H1 (cell line): ENCODE data around the gene DDIAS. TPM values are rescaled to one million over a fixed set of nuclear protein-coding genes. Genes with fewer than 3 reads are reported as not detected.

Experiments
- CTCF ChIA-PET: fragments of 300-600 bp; sonication (Branson Sonifier 250); formaldehyde crosslinking; loops from one replicate; lab custom pipeline; 2021; ENCODE audit not compliant: partially characterized antibody; lab: Charles Lee
- POLR2A ChIA-PET: fragments of 300-600 bp; sonication (Branson Sonifier 250); formaldehyde crosslinking; loops from one replicate; lab custom pipeline; 2021; ENCODE audit warnings: inconsistent platforms; ENCODE audit not compliant: partially characterized antibody; lab: Charles Lee
- DNase-seq, 2 experiments: peaks; one replicate each; pipeline versions ENCODE4 v3.0.0 to v3.0.0-alpha.2; 2010 to 2022; ENCODE audit warnings: low spot score in 2 of 2, low read depth in 1 of 2, mixed read lengths in 1 of 2
- FAIRE-seq: peaks from 2 replicates; lab custom pipeline; 2011; peaks lifted over from hg19 to GRCh38; lab: Jason Lieb, UNC
- H2AFZ ChIP-seq: 2 replicates; pipeline ENCODE4 v1.8.1; 2012; ENCODE audit warnings: low read length, inconsistent platforms
- H2AK5ac ChIP-seq: 2 replicates; pipeline ENCODE4 v1.6.1; 2013; ENCODE audit warnings: low read depth, low read length
- H2BK120ac ChIP-seq: replicated peaks from 2 replicates; pipeline ENCODE3; 2013; ENCODE audit warnings: low read depth, low read length, inconsistent platforms
- H2BK12ac ChIP-seq: 2 replicates; pipeline ENCODE4 v1.6.1; 2013; ENCODE audit warnings: low read depth, low read length
- H2BK15ac ChIP-seq: 2 replicates; pipeline ENCODE4 v1.6.1; 2013; ENCODE audit warnings: low read length
- H2BK20ac ChIP-seq: 2 replicates; pipeline ENCODE4 v1.6.1; 2013; ENCODE audit warnings: low read length
- H2BK5ac ChIP-seq: 2 replicates; pipeline ENCODE4 v1.6.1; 2013; ENCODE audit warnings: low read depth, low read length
- H3K14ac ChIP-seq: 2 replicates; pipeline ENCODE4 v1.6.1; 2013; ENCODE audit warnings: inconsistent platforms; ENCODE audit not compliant: insufficient read length
- H3K18ac ChIP-seq: 2 replicates; pipeline ENCODE4 v1.6.1; 2013; ENCODE audit warnings: low read length; ENCODE audit errors: extremely low read depth
- H3K23ac ChIP-seq: 2 replicates; pipeline ENCODE4 v1.6.1; 2013; ENCODE audit warnings: inconsistent platforms; ENCODE audit not compliant: insufficient read length
- H3K23me2 ChIP-seq: 2 replicates; pipeline ENCODE4 v1.6.1; 2013; ENCODE audit warnings: low read depth, low read length
- H3K27ac ChIP-seq: 2 replicates; pipeline ENCODE4 v1.6.1; 2011; ENCODE audit warnings: low read depth, low read length, inconsistent platforms
- H3K27me3 ChIP-seq, 4 experiments: replicated peaks in 1 of 4; 1 replicate in 1 of 4; 2 replicates in 3 of 4; pipeline versions ENCODE4 v1.6.1 to v1.8.1; 2011 to 2013; ENCODE audit warnings: low read length in 3 of 4, mild to moderate bottlenecking in 3 of 4, inconsistent platforms in 2 of 4, mixed read lengths in 2 of 4, moderate library complexity in 1 of 4; ENCODE audit not compliant: control insufficient read depth in 3 of 4, insufficient read depth in 3 of 4; ENCODE audit errors: extremely low read depth in 1 of 4
- H3K36me3 ChIP-seq, 4 experiments: 2 replicates each; pipeline versions ENCODE4 v1.6.1 to v1.8.1; 2011 to 2013; ENCODE audit warnings: mild to moderate bottlenecking in 4 of 4, low read length in 3 of 4, moderate library complexity in 2 of 4, control low read depth in 1 of 4, inconsistent platforms in 1 of 4; ENCODE audit not compliant: insufficient read depth in 4 of 4, control insufficient read depth in 2 of 4
- H3K4ac ChIP-seq: replicated peaks from 2 replicates; pipeline ENCODE3; 2013; ENCODE audit warnings: low read length, low read depth, mixed read lengths, inconsistent platforms; ENCODE audit not compliant: insufficient read length
- H3K4me1 ChIP-seq, 4 experiments: replicated peaks in 1 of 4; 1 replicate in 1 of 4; 2 replicates in 3 of 4; pipeline versions ENCODE4 v1.6.1 to v1.8.1; 2011 to 2013; ENCODE audit warnings: low read length in 3 of 4, inconsistent platforms in 2 of 4, mixed read lengths in 1 of 4; ENCODE audit not compliant: insufficient read depth in 4 of 4, control insufficient read depth in 3 of 4
- H3K4me2 ChIP-seq, 2 experiments: 2 replicates each; pipeline versions ENCODE4 v1.6.1 to v1.8.1; 2011 to 2013; ENCODE audit warnings: low read depth in 2 of 2, low read length in 2 of 2, control low read depth in 1 of 2, inconsistent platforms in 1 of 2, mild to moderate bottlenecking in 1 of 2; ENCODE audit not compliant: insufficient read depth in 1 of 2
- H3K4me3 ChIP-seq, 4 experiments: fragments of 200-600, 300-600 bp in 1 of 4; sonication (generic), shearing (Covaris generic), sonication (Bioruptor Twin) in 1 of 4; 2 replicates each; pipeline versions ENCODE4 v1.5.1 to v1.8.1; 2011 to 2016; ENCODE audit warnings: low read length in 4 of 4, low read depth in 3 of 4, control low read depth in 2 of 4, inconsistent platforms in 2 of 4, mild to moderate bottlenecking in 2 of 4, mixed read lengths in 1 of 4, moderate library complexity in 1 of 4; ENCODE audit not compliant: insufficient read depth in 2 of 4; ENCODE audit errors: extremely low read depth in 1 of 4
- H3K56ac ChIP-seq: replicated peaks from 2 replicates; pipeline ENCODE3; 2013; ENCODE audit warnings: low read depth, mild to moderate bottlenecking, mixed read lengths, low read length, inconsistent platforms; ENCODE audit not compliant: insufficient read length
- H3K79me1 ChIP-seq: 2 replicates; pipeline ENCODE4 v1.6.1; 2013; ENCODE audit warnings: low read depth, low read length, control low read depth
- H3K79me2 ChIP-seq, 2 experiments: 2 replicates each; pipeline versions ENCODE4 v1.6.1 to v1.8.1; 2012 to 2013; ENCODE audit warnings: low read length in 2 of 2, mild to moderate bottlenecking in 2 of 2, inconsistent platforms in 1 of 2; ENCODE audit not compliant: insufficient read depth in 2 of 2, control insufficient read depth in 1 of 2
- H3K9ac ChIP-seq, 4 experiments: replicated peaks in 1 of 4; 1 replicate in 1 of 4; 2 replicates in 3 of 4; pipeline versions ENCODE4 v1.6.1 to v1.8.1; 2011 to 2013; ENCODE audit warnings: low read depth in 3 of 4, low read length in 3 of 4, control low read depth in 2 of 4, mild to moderate bottlenecking in 2 of 4, moderate library complexity in 2 of 4, inconsistent platforms in 1 of 4; ENCODE audit errors: extremely low read depth in 1 of 4
- H3K9me3 ChIP-seq, 2 experiments: 2 replicates each; pipeline versions ENCODE4 v1.6.1 to v1.8.1; 2012 to 2013; ENCODE audit warnings: mild to moderate bottlenecking in 2 of 2, moderate library complexity in 2 of 2, control low read depth in 1 of 2, inconsistent platforms in 1 of 2, low read depth in 1 of 2, low read length in 1 of 2, mixed read lengths in 1 of 2; ENCODE audit not compliant: insufficient read depth in 2 of 2
- H4K20me1 ChIP-seq, 2 experiments: replicated peaks in 1 of 2; 2 replicates each; pipeline versions ENCODE3 to v1.8.1; 2011 to 2013; ENCODE audit warnings: inconsistent platforms in 2 of 2, low read length in 2 of 2, mild to moderate bottlenecking in 1 of 2; ENCODE audit not compliant: insufficient read depth in 2 of 2, control insufficient read depth in 1 of 2
- H4K5ac ChIP-seq: 2 replicates; pipeline ENCODE4 v1.6.1; 2013; ENCODE audit warnings: low read length, low read depth, mixed read lengths, inconsistent platforms; ENCODE audit not compliant: insufficient read length
- H4K8ac ChIP-seq: 2 replicates; pipeline ENCODE4 v1.8.0; 2013; ENCODE audit warnings: mild to moderate bottlenecking, moderate library complexity, low read length, inconsistent platforms; ENCODE audit not compliant: insufficient read depth; ENCODE audit errors: extremely low read depth
- H4K91ac ChIP-seq: replicated peaks from 2 replicates; pipeline ENCODE3; 2013; ENCODE audit warnings: low read length, mixed read lengths, inconsistent platforms; ENCODE audit not compliant: insufficient read length
- ATF2 ChIP-seq: IDR thresholded peaks from 2 replicates; pipeline ENCODE4 v1.6.1; 2012; ENCODE audit warnings: low read length, inconsistent platforms
- CHD1 ChIP-seq: IDR thresholded peaks from 2 replicates; pipeline ENCODE4 v1.6.1; 2012; ENCODE audit warnings: low read depth, low read length, improper control_type of control experiment
- SIX5 ChIP-seq: IDR thresholded peaks from 2 replicates; pipeline ENCODE4 v1.6.1; 2011; ENCODE audit warnings: mild to moderate bottlenecking, low read depth, low read length
- TBP ChIP-seq: IDR thresholded peaks from 2 replicates; pipeline ENCODE4 v1.6.1; 2011; ENCODE audit warnings: low read depth, low read length, improper control_type of control experiment
- WGBS, 2 experiments: shearing (Covaris generic) in 1 of 2; methylation state at CpG; one replicate each; pipeline versions ENCODE4 v1.1.6 to v1.1.7; 2013 to 2015; ENCODE audit warnings: low lambda C conversion rate in 2 of 2, mixed read lengths in 2 of 2, inconsistent platforms in 1 of 2, low coverage in 1 of 2, missing lambda C conversion rate in 1 of 2; ENCODE audit not compliant: insufficient replicate concordance in 2 of 2, insufficient coverage in 1 of 2, insufficient read length in 1 of 2; ENCODE audit errors: extremely low coverage in 1 of 2, missing lambda C conversion rate in 1 of 2; 5-methylcytosine and 5-hydroxymethylcytosine counted together
- polyA plus RNA-seq, 7 experiments: library from polyadenylated mRNA; depleted of rRNA in 3 of 7; stranded (reverse) in 5 of 7; unstranded in 2 of 7; fragments of >200 nt in 5 of 7; fragments of 200-250 nt in 2 of 7; gene quantifications; 1 replicate in 5 of 7; 2 replicates in 1 of 7; 4 replicates in 1 of 7; pipeline versions ENCODE4 v1.2.1 to v1.2.3, GENCODE V29; 2011 to 2013; ENCODE audit warnings: missing spikeins in 2 of 7, mixed read lengths in 2 of 7
- total RNA-seq: library from RNA; stranded (reverse); fragmentation: NEBNext Ultra II Directional; extraction: Animal tissue kit (Norgen Biotek cat#: 25700); gene quantifications from 2 replicates; pipeline ENCODE4 v1.2.1, GENCODE V29; 2021

DDIAS gene
- total and polyA plus RNA-seq, 2 of the 8 experiments (the other 6 are each of a cell fraction or from before 2014, with no cell fraction given), result 11.6 to 25.7 TPM

DNA sequence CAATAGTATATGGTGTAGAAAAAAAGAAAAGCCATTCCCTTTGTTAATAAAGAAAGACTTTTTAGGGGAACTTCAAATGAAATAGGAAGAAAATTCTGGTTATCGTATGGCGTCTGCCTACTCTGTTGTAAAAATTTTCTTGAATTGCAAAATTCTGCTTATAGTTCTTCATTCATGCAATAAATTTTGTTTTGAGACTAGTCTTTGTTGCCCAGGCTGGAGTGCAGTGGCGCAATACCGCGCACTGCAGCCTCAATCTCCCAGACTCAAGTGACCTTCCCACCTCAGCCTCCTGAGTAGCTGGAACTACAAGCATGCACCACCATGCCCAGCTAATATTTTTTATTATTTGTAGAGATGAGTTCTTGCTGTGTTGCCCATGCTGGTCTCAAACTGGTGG lies 5.8 kb downstream of the DDIAS start:
- Histone ChIP-seq H3K4me3 (no peak overlapping the region), H3K14ac (no peak overlapping the region), H4K8ac (no peak overlapping the region), H2BK12ac (no peak overlapping the region), H3K27me3 (no peaks in the 10 kb centered on the region), H3K27ac (no peak overlapping the region), H3K9ac (no peak overlapping the region), H3K56ac (no peak overlapping the region), H2BK15ac (no peak overlapping the region), H3K18ac (no peak overlapping the region), H3K4me1 (peaks cover 3 to 11% (median 7%) of the 10 kb centered on the region in 4 experiments; a peak in 4 of 7 replicates), H4K91ac (no peak overlapping the region), H2BK5ac (no peak overlapping the region), H2AK5ac (no peak overlapping the region), H3K36me3 (peaks cover 2 to 6% (median 3%) of the 10 kb centered on the region in 4 experiments; a peak in 4 of 8 replicates), H3K4me2 (no peak overlapping the region; a peak in 1 of 4 replicates), H2BK20ac (no peak overlapping the region), H3K79me1 (no peaks in the 10 kb centered on the region; the same call in none of the 2 replicates), H3K23ac (no peak overlapping the region), H3K79me2 (peaks cover 7 to 93% of the 10 kb centered on the region in 2 experiments), H4K20me1 (peaks cover 3 to 4% of the 10 kb centered on the region in 2 experiments), H3K23me2 (peaks cover 1% of the 10 kb centered on the region), H2AFZ (no peak overlapping the region), H3K9me3 (peaks cover 0 to 5% of the 10 kb centered on the region in 2 experiments; a peak in 1 of 4 replicates), H4K5ac (no peak overlapping the region), H3K4ac (no peak overlapping the region), H2BK120ac (no peak overlapping the region)
- DNase-seq (no peak), FAIRE-seq (no peak)
- ChIA-PET CTCF (interaction anchor here (0.9 to 1.6 kb wide), 6 partner anchors 23 to 348 kb away, joined by 3 to 4 read pairs (median 4); no protein-coding TSS in a partner anchor), POLR2A (interaction anchor here (1.6 kb wide), 1 partner anchor 39 kb away, joined by 3 read pairs; no protein-coding TSS in a partner anchor)
- 82% methylated on average over 5 of the region's 5 CpGs; no CpG with 5 or more reads in 1 of the 2 experiments for WGBS, 2 experiments
- TF ChIP-seq CHD1 (no peak), SIX5 (no peak), TBP (no peak), ATF2 (no peak)
